ENCODE results near the gene POFUT2. TPM values are rescaled to one million over a fixed set of nuclear protein-coding genes. Genes with fewer than 3 reads are reported as not detected.
"Not testable (repeated sequence)": the region's sequence is repeated elsewhere in the genome, so short reads cannot be mapped to it uniquely, and the experiment has no call there.

The POFUT2 gene
- polyA plus RNA-seq, 2 of the 4 experiments (the other 2 are of a cell fraction): 10.7 to 16.6 TPM

DNA sequence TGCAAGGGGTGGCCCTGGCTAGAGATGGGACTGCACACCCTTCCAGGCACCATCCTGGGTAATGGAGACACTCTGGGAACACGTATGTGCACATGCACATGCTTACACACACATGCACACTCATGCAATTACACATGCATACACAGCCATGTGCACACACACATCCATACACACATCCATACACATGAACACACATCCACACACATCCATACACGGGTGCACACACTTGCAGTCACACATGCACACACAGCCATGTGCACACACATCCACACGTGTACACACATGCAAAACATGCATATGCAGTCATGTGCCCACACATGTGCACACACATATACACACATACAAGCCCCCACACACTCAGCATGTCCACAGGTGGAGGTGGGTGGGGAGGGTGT, 22.3 kb upstream of the POFUT2 start:
- FAIRE-seq: no peak

GRCh38 chr21:45309069-45309986, 21.6 kb upstream of the POFUT2 start:
- Histone ChIP-seq H3K4me1 (peaks cover 19% of the 10 kb centered on the region), H3K27ac (peak overlapping the region; percentile 69 to 85), H3K4me3 (no peak overlapping the region), H3K9me3 (no peaks in the 10 kb centered on the region; the same call in 2 of the 3 replicates), H3K4me2 (peak overlapping the region; percentile 42)
- CTCF ChIA-PET: interaction anchor here (0.6 to 2.2 kb wide), 23 partner anchors 8 to 336 kb away, joined by 3 to 15 read pairs (median 4); no protein-coding TSS in a partner anchor
- peak; percentile 89 to 94 for ATAC-seq
- DNase-seq (ENCODE audit: low read depth in 1 of 2, low spot score in 1 of 2): peak; percentile 42 to 55
- TF ChIP-seq, protein P1, sequence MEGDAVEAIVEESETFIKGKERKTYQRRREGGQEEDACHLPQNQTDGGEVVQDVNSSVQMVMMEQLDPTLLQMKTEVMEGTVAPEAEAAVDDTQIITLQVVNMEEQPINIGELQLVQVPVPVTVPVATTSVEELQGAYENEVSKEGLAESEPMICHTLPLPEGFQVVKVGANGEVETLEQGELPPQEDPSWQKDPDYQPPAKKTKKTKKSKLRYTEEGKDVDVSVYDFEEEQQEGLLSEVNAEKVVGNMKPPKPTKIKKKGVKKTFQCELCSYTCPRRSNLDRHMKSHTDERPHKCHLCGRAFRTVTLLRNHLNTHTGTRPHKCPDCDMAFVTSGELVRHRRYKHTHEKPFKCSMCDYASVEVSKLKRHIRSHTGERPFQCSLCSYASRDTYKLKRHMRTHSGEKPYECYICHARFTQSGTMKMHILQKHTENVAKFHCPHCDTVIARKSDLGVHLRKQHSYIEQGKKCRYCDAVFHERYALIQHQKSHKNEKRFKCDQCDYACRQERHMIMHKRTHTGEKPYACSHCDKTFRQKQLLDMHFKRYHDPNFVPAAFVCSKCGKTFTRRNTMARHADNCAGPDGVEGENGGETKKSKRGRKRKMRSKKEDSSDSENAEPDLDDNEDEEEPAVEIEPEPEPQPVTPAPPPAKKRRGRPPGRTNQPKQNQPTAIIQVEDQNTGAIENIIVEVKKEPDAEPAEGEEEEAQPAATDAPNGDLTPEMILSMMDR (IDR thresholded peaks at IDR 0.05): peak; percentile 57; the same call in 2 of the 3 replicates
- peak; percentile 28 to 57; a peak in 3 of 5 replicates for TF ChIP-seq RAD21 (conservative IDR thresholded peaks at IDR 0.05 in 1 of 2, IDR thresholded peaks at IDR 0.05 in 1 of 2)
- TF ChIP-seq HDAC2 (IDR thresholded peaks at IDR 0.05): no peak
- TF ChIP-seq POLR2AphosphoS2 (conservative IDR thresholded peaks at IDR 0.05; ENCODE audit: low read length): no peak
- TF ChIP-seq FOXS1 (CRISPR knock-in tag; IDR thresholded peaks at IDR 0.05): no peak
- TF ChIP-seq, protein P2, sequence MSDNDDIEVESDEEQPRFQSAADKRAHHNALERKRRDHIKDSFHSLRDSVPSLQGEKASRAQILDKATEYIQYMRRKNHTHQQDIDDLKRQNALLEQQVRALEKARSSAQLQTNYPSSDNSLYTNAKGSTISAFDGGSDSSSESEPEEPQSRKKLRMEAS (IDR thresholded peaks at IDR 0.05): peak; percentile 48; the same call in 1 of the 2 replicates
- TF ChIP-seq SMC3 (IDR thresholded peaks at IDR 0.05): peak; percentile 48
- TF ChIP-seq FOSL2 (IDR thresholded peaks at IDR 0.05): no peak
- peak; percentile 60 for TF ChIP-seq FOSL2 (CRISPR knock-in tag; IDR thresholded peaks at IDR 0.05)
- no peak for TF ChIP-seq TFCP2L1 (CRISPR knock-in tag; IDR thresholded peaks at IDR 0.05)
- TF ChIP-seq USF2 (IDR thresholded peaks at IDR 0.05): no peak
- no peak for TF ChIP-seq NR3C1 (IDR thresholded peaks at IDR 0.05)
- POLR2A ChIA-PET: interaction anchor here (0.9 to 1.5 kb wide), 3 partner anchors 14 to 58 kb away, joined by 3 to 5 read pairs (median 3); partner anchors contain the start of gene POFUT2
- WGBS (ENCODE audit: missing lambda C conversion rate): 42% methylated on average over 18 of the region's 27 CpGs
- no peak for FAIRE-seq

More for the DNA sequence above, 22.3 kb upstream of the POFUT2 start:
- peak overlapping the region in 1 of 2 experiments; percentile 85; a peak in 2 of 6 replicates for H3K27ac ChIP-seq
- H3K9me3 ChIP-seq: no peaks in the 10 kb centered on the region; the same call in 2 of the 3 replicates
- ATAC-seq: no peak
- peaks cover 19% of the 10 kb centered on the region for H3K4me1 ChIP-seq
- TF ChIP-seq HEYL (CRISPR knock-in tag; IDR thresholded peaks at IDR 0.05) (no peak), FOSB (CRISPR knock-in tag; IDR thresholded peaks at IDR 0.05) (no peak), USF2 (IDR thresholded peaks at IDR 0.05) (no peak)
- ChIA-PET POLR2A (no interaction called here), CTCF (interaction anchor here (0.6 to 2.2 kb wide), 4 partner anchors 10 to 170 kb away, joined by 3 to 15 read pairs (median 4); no protein-coding TSS in a partner anchor)
- no peak overlapping the region for H3K4me2 ChIP-seq
- no peak overlapping the region for H3K4me3 ChIP-seq
- WGBS (ENCODE audit: missing lambda C conversion rate): 66% methylated on average over 3 of the region's 3 CpGs
- no peak for DNase-seq (ENCODE audit: low read depth in 1 of 2, low spot score in 1 of 2)

- 61% methylated on average over 9 of the region's 27 CpGs for WGBS (ENCODE audit: missing lambda C conversion rate)
- Histone ChIP-seq H3K9me3 (no peaks in the 10 kb centered on the region; the same call in 2 of the 3 replicates), H3K27ac (peak overlapping the region; percentile 69 to 85), H3K4me1 (peaks cover 19% of the 10 kb centered on the region), H3K4me2 (peak overlapping the region; percentile 42), H3K4me3 (no peak overlapping the region)
- ATAC-seq: peak; percentile 58 to 76; a peak in 4 of 6 replicates
- TF ChIP-seq RNF2 (IDR thresholded peaks at IDR 0.05; ENCODE audit: borderline replicate concordance, low read depth) (no peak), RAD21 (conservative IDR thresholded peaks at IDR 0.05 in 1 of 2, IDR thresholded peaks at IDR 0.05 in 1 of 2) (0 out of 5 replicates have a peak, but pooled peaks of 1 of the 2 experiments have one; percentile 16), CEBPB (IDR thresholded peaks at IDR 0.05) (peak in 1 of 2 experiments; percentile 29; a peak in 1 of 4 replicates)
- POLR2A ChIA-PET: interaction anchor here (0.9 to 1.5 kb wide), 3 partner anchors 15 to 59 kb away, joined by 3 to 5 read pairs (median 3); partner anchors contain the start of gene POFUT2
- CTCF ChIA-PET: interaction anchor here (0.6 to 2.2 kb wide), 19 partner anchors 9 to 337 kb away, joined by 3 to 15 read pairs (median 5); no protein-coding TSS in a partner anchor
- DNase-seq (ENCODE audit: low read depth in 1 of 2, low spot score in 1 of 2): no peak
- FAIRE-seq: no peak
Observed at GRCh38 chr21:45308194-45309068, 20.7 kb upstream of the POFUT2 start.

DNA sequence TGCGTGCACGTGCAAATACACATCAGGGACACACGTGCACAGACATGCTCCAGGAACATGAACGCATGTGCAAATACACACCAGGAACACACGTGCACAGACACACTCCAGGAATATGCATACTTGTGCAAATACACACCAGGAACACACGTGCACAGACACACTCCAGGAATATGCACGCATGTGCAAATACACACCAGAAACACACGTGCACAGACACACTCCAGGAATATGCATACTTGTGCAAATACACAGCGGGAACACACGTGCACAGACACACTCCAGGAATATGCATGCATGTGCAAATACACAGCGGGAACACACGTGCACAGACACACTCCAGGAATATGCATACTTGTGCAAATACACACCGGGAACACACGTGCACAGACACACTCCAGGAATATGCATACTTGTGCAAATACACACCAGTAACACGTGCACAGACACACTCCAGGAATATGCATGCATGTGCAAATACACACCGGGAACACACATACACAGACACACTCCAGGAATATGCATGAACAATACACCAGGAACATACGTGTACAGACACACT, 20.0 kb upstream of the POFUT2 start:
- H3K27ac ChIP-seq; POLR2A ChIA-PET; DNase-seq (ENCODE audit: low read depth in 1 of 2, low spot score in 1 of 2); ATAC-seq; H3K4me2 ChIP-seq; H3K4me3 ChIP-seq; H3K9me3 ChIP-seq; FAIRE-seq: not testable (repeated sequence)
- CTCF ChIA-PET: interaction anchor here (1.9 to 2.1 kb wide), 2 partner anchors 10 to 15 kb away, joined by 5 to 12 read pairs; no protein-coding TSS in a partner anchor
- WGBS (ENCODE audit: missing lambda C conversion rate): 92% methylated on average over 17 of the region's 17 CpGs
- peaks cover 19% of the 10 kb centered on the region for H3K4me1 ChIP-seq
